C4-2B (cell line): ENCODE measurements around the gene ADARB2.

Source experiments
- CTCF ChIP-seq: fragments of 450-650 bp; conservative IDR thresholded peaks from 2 replicates; pipeline ENCODE4 v1.5.1; 2017; ENCODE audit warnings: mild to moderate bottlenecking
- ZFX ChIP-seq: fragments of 450-650 bp; IDR thresholded peaks from 2 replicates; pipeline ENCODE4 v1.6.1; 2017

DNA sequence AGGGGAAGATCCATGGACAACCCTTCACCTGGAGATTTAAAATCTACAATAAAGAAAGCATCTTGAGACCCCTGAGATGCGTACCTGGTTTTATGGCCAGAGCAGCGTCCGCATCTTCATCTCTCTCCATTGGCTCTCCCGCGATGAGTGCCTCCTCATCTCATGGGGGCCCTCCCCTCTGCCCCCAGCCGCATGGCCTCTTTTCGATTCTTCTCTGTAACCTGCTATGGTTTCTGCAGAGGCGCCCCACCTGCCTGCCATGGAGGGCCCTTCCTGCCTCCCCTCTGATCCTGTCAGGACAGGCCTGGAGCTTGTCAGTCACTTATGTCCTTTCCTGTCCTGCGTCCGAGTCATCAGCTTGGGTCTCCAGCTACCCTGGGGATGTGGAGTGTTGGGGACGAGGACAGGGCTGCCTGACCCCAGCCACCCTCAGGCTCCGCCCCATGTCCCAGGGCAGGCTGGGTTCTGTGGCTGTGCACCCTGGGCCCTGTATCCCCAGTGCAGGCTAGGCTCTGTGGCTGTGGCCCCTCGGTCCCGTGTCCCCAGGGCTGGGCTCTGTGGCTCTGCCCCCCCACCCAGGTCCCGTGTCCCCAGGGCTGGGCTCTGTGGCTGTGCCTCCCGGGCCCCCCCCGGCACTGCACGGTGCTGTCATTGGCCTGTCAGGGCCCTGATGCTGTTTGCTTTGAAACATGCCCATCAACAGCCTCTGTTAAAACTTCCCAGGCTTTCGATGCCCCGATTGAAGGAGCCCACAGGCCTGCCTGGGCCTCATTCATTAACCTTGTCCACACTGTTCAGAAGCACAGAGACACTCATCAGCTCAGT lies 581.3 kb downstream of the ADARB2 start:
- TF ChIP-seq CTCF (no peak), ZFX (no peak)
